Mucosa of rectum (tissue), 2 donors: Measurements from ENCODE around the gene ZNF92.
"Not testable (repeated sequence)": the region's sequence is repeated elsewhere in the genome, so short reads cannot be mapped to it uniquely, and the experiment has no call there.

ENCODE experiments used
- H3K27ac ChIP-seq, 2 donors: one replicate each; pipeline ENCODE4 v1.7.0; 2013; ENCODE audit warnings: inconsistent platforms in 2 of 2, low read depth in 2 of 2, low read length in 2 of 2
- H3K27me3 ChIP-seq, 2 donors: one replicate each; pipeline ENCODE4 v1.7.0; 2013; ENCODE audit warnings: low read length in 2 of 2; ENCODE audit not compliant: control insufficient read depth in 2 of 2, insufficient read depth in 2 of 2
- H3K36me3 ChIP-seq, 2 donors: one replicate each; pipeline ENCODE4 v1.7.0; 2013; ENCODE audit warnings: low read length in 2 of 2; ENCODE audit not compliant: control insufficient read depth in 2 of 2, insufficient read depth in 2 of 2
- H3K4me1 ChIP-seq, 2 donors: one replicate each; pipeline ENCODE4 v1.7.0; 2013; ENCODE audit warnings: low read length in 2 of 2, mild to moderate bottlenecking in 1 of 2; ENCODE audit not compliant: control insufficient read depth in 2 of 2, insufficient read depth in 2 of 2
- H3K4me3 ChIP-seq, 2 donors: one replicate each; pipeline ENCODE4 v1.7.0; 2013; ENCODE audit warnings: low read length in 2 of 2
- H3K9ac ChIP-seq, 2 donors: one replicate each; pipeline ENCODE4 v1.7.0; 2013; ENCODE audit warnings: low read length in 2 of 2, low read depth in 1 of 2, mild to moderate bottlenecking in 1 of 2
- H3K9me3 ChIP-seq, 2 donors: one replicate each; pipeline ENCODE4 v1.7.0; 2013; ENCODE audit warnings: low read length in 2 of 2; ENCODE audit not compliant: control insufficient read depth in 2 of 2
- donor health status: healthy.
- donor health status: Normal muscosa, but diverticular disease.

The ZNF92 gene

DNA sequence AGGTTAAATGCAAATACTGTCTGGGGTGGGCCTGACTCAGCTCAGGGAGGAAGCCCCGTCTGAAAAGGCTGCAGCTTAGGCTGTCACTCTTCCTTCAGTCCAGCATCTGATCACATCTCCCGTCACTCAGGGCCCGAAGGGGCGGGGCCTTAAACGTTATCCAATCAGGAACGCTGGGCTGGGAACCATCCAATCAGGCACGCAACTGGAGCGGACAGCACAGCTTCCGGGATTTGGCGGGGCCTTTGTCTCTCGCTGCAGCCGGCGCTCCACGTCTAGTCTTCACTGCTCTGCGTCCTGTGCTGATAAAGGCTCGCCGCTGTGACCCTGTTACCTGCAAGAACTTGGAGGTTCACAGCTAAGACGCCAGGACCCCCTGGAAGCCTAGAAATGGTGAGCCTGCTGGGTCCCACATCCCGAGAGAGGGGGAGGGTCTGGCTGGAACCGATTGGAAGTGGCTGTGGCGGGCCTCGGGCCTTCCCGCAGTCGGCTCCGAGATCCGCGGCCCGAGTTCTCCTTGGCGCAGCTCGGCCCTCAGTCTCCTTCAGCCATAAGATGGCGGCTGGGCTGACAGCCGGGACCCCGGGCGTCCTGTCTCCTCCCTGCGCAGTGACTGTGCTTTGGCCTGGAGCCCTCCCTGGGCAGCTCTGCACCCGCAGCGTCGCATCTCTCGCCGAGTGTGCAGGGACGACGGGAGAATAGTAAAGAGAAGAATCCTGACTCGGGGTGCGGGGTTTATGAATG, at the start of gene ZNF92:
Gene ZNF92 (plus strand): TSS at position 248 of the 744 bp plus-strand sequence. CDS start 143 bp downstream, at position 391.
- no peaks in the 10 kb centered on the region for H3K9me3 ChIP-seq
- no peaks in the 10 kb centered on the region for H3K36me3 ChIP-seq
- H3K27ac ChIP-seq: peak within 1 kb of the TSS; percentile 86 to 88
- peaks cover 8 to 9% of the 10 kb centered on the region in 2 donors for H3K4me1 ChIP-seq
- no peaks in the 10 kb centered on the region for H3K27me3 ChIP-seq
- H3K9ac ChIP-seq: peak within 1 kb of the TSS; percentile 91 to 92
- peak within 1 kb of the TSS; percentile 92 to 99 for H3K4me3 ChIP-seq

DNA sequence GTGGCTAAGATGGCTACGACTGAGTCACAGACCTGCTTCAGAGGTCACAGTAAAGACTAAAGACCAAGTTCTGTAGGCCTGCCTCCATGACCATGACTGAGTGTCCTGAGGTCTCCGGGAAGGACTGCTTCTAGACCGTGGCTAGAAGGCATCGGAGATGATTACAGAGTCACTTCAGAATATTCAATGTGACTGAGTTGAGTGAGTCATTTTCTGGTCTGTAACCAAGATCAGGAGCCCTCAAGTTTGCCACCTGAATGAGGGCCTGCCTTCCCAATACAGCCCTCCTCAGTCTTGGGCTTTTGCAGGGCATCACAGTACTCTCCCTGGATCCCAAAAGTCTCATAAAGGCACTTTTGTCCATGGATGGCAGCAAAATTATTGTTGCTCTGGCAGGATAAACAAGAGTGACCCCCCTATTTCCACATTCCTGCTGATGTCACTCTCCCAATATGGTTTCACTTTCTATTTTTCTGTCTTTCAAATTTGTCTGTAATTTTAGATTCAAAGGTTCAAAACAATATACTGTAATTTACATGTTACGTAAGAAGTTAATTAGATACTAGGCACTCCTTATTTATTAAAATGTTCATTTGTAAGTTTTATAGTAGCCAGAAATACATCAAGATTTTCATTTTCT, 47.7 kb upstream of the ZNF92 start:
- no peaks in the 10 kb centered on the region for H3K9me3 ChIP-seq
- H3K9ac ChIP-seq: no peak overlapping the region
- no peak overlapping the region for H3K27ac ChIP-seq
- H3K4me1 ChIP-seq: no peaks in the 10 kb centered on the region
- H3K36me3 ChIP-seq: no peaks in the 10 kb centered on the region
- no peak overlapping the region for H3K4me3 ChIP-seq
- H3K27me3 ChIP-seq: no peaks in the 10 kb centered on the region

GRCh38 chr7:65338346-65338745, 35.3 kb upstream of the ZNF92 start:
- Histone ChIP-seq H3K27ac (no peak overlapping the region), H3K36me3 (no peaks in the 10 kb centered on the region), H3K4me3 (no peak overlapping the region), H3K9me3 (no peaks in the 10 kb centered on the region), H3K4me1 (no peaks in the 10 kb centered on the region), H3K27me3 (no peaks in the 10 kb centered on the region), H3K9ac (no peak overlapping the region)

DNA sequence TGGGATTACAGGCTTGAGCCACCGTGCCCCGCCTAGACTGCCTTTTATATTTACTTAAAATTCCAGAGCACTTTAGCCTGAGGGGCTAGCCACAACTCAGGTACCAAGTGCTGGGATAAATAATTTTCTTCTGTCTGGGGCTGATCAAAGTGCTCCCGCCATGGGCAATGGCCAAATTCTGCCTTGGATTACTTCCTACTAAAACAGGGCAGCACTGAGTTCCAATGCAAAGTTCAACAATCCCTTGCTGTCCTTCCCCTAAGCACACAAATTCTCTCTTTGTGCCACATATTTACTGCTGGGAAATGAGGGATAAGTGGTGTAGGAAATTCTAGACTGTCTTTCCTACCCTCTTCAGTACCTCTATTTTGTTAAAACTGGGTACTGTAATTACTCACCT, 34.4 kb upstream of the ZNF92 start:
- no peaks in the 10 kb centered on the region for H3K36me3 ChIP-seq
- no peak overlapping the region for H3K27ac ChIP-seq
- H3K4me1 ChIP-seq: no peaks in the 10 kb centered on the region
- H3K9ac ChIP-seq: no peak overlapping the region
- no peaks in the 10 kb centered on the region for H3K9me3 ChIP-seq
- no peaks in the 10 kb centered on the region for H3K27me3 ChIP-seq
- no peak overlapping the region for H3K4me3 ChIP-seq

DNA sequence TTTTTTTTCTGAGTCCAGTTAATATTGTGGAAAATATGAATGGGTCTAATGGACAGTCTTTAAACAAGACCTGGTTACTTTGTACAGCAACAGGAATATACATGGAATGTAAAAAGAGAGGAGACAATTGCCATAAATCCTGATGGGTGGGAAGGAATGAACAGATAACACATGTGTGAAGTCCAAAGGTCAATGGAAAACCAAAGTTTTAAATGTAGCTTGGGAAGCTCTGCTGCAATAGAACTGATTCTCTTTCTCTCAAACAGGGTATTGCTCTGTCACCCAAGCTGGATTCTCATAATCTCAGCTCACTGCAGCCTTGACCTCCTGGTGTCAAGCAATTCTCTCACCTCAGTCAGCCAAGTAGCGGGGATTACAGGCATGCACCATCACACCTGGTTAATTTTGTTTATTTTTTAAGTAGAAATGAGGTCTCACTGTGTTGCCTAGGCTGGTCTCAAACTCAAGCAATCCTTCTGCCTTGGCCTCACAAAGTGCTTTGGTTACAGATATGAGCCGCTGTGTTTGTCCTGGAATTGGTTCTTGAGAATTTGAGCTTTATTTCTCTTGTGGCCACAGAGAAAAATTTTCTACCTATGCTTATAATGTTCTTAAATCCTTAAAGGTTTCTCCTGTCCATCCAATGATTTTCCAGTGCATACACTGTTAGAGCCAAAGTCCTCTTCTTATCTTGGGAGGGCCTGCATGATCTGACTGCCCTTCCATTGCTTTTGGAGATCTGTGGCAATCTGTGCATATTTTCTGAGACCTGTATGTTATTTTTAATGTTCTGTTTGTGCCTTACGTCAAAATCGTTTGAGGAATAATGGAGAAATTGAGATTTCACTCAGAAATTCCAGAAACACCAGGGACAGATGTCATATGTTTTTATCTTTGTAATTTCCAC, 30.7 kb upstream of the ZNF92 start:
- H3K4me1 ChIP-seq: no peaks in the 10 kb centered on the region
- H3K9me3 ChIP-seq: no peaks in the 10 kb centered on the region
- H3K27ac ChIP-seq: no peak overlapping the region
- H3K36me3 ChIP-seq: no peaks in the 10 kb centered on the region
- H3K9ac ChIP-seq: no peak overlapping the region
- H3K27me3 ChIP-seq: no peaks in the 10 kb centered on the region
- H3K4me3 ChIP-seq: no peak overlapping the region

- not testable (repeated sequence) for H3K27me3 ChIP-seq, H3K4me3 ChIP-seq, H3K9me3 ChIP-seq, H3K36me3 ChIP-seq, H3K27ac ChIP-seq, H3K9ac ChIP-seq, H3K4me1 ChIP-seq
These were observed 29.1 kb upstream of the ZNF92 start for GRCh38 chr7:65344541-65344940.

DNA sequence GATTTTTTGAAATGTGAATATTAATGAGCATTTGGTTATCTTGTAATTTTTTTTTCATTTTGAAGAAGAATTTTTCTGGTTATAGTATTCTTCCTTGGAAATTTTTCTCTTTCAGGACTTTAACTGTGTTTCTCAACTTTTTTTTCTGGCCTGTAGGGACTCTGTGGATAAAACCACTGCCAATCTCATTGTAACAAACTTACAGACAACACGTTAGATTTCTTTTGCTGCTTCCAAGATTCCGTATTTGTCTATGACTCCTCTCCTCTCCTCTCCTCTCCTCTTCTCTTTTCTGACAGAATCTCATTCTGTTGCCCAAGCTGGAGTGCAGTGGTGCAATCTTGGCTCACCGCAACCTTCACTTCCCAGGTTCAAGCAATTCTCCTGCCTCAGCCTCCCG, 19.4 kb upstream of the ZNF92 start:
- Histone ChIP-seq H3K9me3 (no peaks in the 10 kb centered on the region), H3K27me3 (no peaks in the 10 kb centered on the region), H3K4me1 (no peaks in the 10 kb centered on the region), H3K9ac (no peak overlapping the region), H3K4me3 (no peak overlapping the region), H3K27ac (no peak overlapping the region), H3K36me3 (no peaks in the 10 kb centered on the region)

GRCh38 chr7:65369843-65370242, 3.8 kb upstream of the ZNF92 start:
- no peak overlapping the region for H3K27ac ChIP-seq
- no peaks in the 10 kb centered on the region for H3K27me3 ChIP-seq
- no peaks in the 10 kb centered on the region for H3K9me3 ChIP-seq
- no peak overlapping the region for H3K9ac ChIP-seq
- H3K36me3 ChIP-seq: no peaks in the 10 kb centered on the region
- H3K4me3 ChIP-seq: no peak overlapping the region
- H3K4me1 ChIP-seq: peaks cover 3 to 5% of the 10 kb centered on the region in 2 donors

DNA sequence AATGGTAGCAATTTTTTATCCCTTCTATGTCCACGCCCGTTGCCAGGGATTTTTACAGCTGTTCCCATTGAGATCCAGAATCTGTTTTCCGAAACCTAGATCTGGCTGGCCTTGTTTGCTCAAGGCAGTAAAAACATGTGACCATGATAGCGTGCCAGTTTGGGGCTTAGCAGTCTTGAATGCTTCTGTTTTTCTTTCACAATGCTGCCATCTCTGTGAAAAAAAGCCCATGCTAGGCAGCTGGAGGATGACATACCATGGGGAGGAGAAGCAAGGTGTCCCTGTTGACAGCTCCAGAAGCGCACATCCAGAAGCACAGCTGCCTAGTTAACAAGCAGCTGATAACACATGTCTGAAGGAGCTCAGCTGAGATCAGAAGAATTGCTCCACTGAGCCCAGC, 2.2 kb upstream of the ZNF92 start:
- Histone ChIP-seq H3K4me3 (no peak overlapping the region), H3K27ac (no peak overlapping the region), H3K36me3 (no peaks in the 10 kb centered on the region), H3K9ac (no peak overlapping the region), H3K9me3 (no peaks in the 10 kb centered on the region), H3K4me1 (peaks cover 8 to 9% of the 10 kb centered on the region in 2 donors), H3K27me3 (no peaks in the 10 kb centered on the region)

DNA sequence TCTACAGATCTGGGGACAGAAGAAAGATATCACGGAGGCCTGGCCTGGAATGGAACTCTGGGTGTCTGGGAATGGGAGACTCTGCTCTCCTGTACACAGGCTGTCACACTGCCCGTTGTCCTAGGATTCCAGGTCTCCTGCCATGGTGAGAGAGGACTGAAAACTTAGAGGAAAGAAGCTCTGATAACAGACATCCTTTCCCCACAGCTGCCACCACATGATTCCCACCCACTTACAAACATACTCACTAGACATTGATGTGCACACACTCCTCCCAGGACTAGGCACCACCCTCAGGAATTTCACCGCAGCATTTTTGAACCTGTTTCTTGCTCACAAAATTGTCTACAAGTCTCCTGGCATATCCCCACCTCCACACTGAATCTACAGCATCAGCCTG, 5.7 kb downstream of the ZNF92 start:
- Histone ChIP-seq H3K36me3 (peaks cover 3 to 6% of the 10 kb centered on the region in 2 donors), H3K9me3 (no peaks in the 10 kb centered on the region), H3K9ac (no peak overlapping the region), H3K27me3 (no peaks in the 10 kb centered on the region), H3K4me1 (peaks cover 8 to 9% of the 10 kb centered on the region in 2 donors), H3K4me3 (no peak overlapping the region), H3K27ac (no peak overlapping the region)
